Activated naive CD4-positive, alpha-beta T cell treated with anti-CD3 and anti-CD28 coated beads, Interleukin-2, amount 50 U/mL, for 24 hours (primary cell): ENCODE results near the gene ABI1.
"Not testable (repeated sequence)": the region's sequence is repeated elsewhere in the genome, so short reads cannot be mapped to it uniquely, and the experiment has no call there.

Source experiments
- H3K27ac Mint-ChIP-seq: one replicate; pipeline ENCODE4 v1.8.0; 2021; ENCODE audit warnings: mild to moderate bottlenecking, mixed read lengths
- H3K27me3 Mint-ChIP-seq: one replicate; pipeline ENCODE4 v1.8.0; 2021; ENCODE audit warnings: mixed read lengths
- H3K36me3 Mint-ChIP-seq: one replicate; pipeline ENCODE4 v1.8.0; 2021; ENCODE audit warnings: mixed read lengths
- H3K4me1 Mint-ChIP-seq: one replicate; pipeline ENCODE4 v1.8.0; 2021; ENCODE audit warnings: mixed read lengths
- H3K4me3 Mint-ChIP-seq: one replicate; pipeline ENCODE4 v1.8.0; 2021; ENCODE audit warnings: mild to moderate bottlenecking, mixed read lengths
- H3K9me3 Mint-ChIP-seq: one replicate; pipeline ENCODE4 v1.8.0; 2021; ENCODE audit warnings: mixed read lengths

ABI1 gene

DNA sequence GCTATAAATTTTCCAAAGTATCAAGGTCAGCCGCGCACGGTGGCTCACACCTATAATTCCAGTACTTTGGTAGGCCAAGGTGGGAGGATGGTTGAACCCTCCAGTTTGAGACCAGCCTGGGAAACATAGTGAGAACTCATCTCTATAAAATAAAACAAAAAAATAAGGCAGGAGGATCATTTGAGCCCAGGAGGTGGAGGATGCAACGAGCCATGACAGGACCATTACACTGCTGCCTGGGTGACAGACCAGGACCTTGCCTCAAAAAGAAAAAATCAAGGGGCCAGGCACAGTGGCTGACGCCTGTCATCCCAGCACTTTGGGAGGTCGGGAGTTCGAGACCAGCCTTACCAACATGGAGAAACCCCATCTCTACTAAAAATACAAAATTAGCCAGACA is 60.3 kb downstream of the ABI1 start:
- H3K9me3 Mint-ChIP-seq = peaks cover under 1% of the 10 kb centered on the region
- peak overlapping the region; percentile 15 for H3K4me3 Mint-ChIP-seq
- no peak overlapping the region for H3K27ac Mint-ChIP-seq
- H3K27me3 Mint-ChIP-seq = no peaks in the 10 kb centered on the region
- H3K36me3 Mint-ChIP-seq = peaks cover 11% of the 10 kb centered on the region
- peaks cover 91% of the 10 kb centered on the region for H3K4me1 Mint-ChIP-seq

DNA sequence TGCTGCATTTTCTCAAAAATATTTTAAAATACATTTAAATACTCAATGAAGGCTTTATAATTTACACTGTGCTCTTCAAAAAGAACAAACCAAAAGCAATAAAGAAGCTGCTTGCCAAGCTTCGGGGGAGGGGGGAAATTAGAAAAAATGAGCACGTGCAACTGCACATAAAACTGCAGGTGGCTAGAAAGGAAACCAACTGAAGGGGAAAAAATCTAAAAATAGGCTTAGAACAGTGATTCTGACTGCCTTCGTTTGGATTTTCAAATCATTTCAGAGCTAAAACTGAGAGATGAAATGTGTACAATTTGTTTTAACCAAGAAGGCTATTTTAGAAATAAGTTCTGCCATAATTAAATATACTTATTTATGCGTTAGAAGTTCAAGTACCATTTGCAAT is 61.4 kb downstream of the ABI1 start:
- Mint-ChIP-seq H3K27ac (peak overlapping the region; percentile 56), H3K4me3 (peak overlapping the region; percentile 21), H3K4me1 (peaks cover 87% of the 10 kb centered on the region)

DNA sequence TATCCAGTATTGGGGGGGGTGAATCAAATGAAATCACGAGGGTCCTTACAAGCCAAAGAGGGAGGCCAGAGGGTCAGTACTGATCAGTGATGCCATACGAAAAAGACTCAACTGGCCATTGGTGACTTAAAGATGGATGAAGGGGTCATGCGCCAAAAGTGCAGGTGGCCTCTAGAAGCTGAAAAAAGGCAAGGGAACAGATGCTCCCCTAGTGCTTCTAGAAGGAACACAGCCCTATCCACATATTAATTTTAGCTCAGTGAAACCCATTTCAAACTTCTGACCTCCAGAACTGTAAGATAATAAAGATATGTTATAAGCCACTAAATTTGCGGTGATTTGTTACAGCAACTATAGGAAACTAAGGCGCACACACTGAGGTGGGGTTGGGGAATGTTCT is 62.5 kb downstream of the ABI1 start:
- H3K27ac Mint-ChIP-seq = no peak overlapping the region
- H3K4me1 Mint-ChIP-seq = peaks cover 81% of the 10 kb centered on the region

More for the DNA sequence above, 61.4 kb downstream of the ABI1 start:
- Mint-ChIP-seq H3K36me3 (peaks cover 15% of the 10 kb centered on the region), H3K27me3 (no peaks in the 10 kb centered on the region), H3K9me3 (peaks cover 5% of the 10 kb centered on the region)

DNA sequence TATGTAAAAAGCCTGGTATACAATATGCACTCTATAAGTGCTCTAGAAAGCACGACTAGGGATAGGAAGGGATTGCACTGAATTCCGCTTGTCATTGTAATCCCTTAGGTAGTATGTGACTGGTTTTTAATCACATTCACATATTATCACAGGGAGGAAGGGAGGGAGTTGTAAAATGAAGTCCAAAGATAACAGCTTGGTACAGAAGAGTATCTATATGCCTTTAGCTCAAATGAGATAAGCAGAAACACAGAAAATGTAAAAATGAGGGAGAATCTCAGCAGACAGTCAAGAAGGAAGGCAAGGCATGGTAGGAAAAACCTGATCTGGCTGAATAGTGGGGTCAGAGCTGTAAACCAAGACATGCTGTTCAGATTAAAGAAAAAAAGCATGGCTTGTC is 63.4 kb downstream of the ABI1 start:
- Mint-ChIP-seq H3K4me1 (peaks cover 80% of the 10 kb centered on the region), H3K4me3 (no peak overlapping the region), H3K36me3 (peaks cover 18% of the 10 kb centered on the region), H3K9me3 (peaks cover 5% of the 10 kb centered on the region), H3K27ac (peak overlapping the region; percentile 4), H3K27me3 (no peaks in the 10 kb centered on the region)

More for the DNA sequence above, 62.5 kb downstream of the ABI1 start:
- no peaks in the 10 kb centered on the region for H3K27me3 Mint-ChIP-seq
- H3K36me3 Mint-ChIP-seq = peaks cover 17% of the 10 kb centered on the region
- H3K9me3 Mint-ChIP-seq = peaks cover 5% of the 10 kb centered on the region
- H3K4me3 Mint-ChIP-seq = no peak overlapping the region

DNA sequence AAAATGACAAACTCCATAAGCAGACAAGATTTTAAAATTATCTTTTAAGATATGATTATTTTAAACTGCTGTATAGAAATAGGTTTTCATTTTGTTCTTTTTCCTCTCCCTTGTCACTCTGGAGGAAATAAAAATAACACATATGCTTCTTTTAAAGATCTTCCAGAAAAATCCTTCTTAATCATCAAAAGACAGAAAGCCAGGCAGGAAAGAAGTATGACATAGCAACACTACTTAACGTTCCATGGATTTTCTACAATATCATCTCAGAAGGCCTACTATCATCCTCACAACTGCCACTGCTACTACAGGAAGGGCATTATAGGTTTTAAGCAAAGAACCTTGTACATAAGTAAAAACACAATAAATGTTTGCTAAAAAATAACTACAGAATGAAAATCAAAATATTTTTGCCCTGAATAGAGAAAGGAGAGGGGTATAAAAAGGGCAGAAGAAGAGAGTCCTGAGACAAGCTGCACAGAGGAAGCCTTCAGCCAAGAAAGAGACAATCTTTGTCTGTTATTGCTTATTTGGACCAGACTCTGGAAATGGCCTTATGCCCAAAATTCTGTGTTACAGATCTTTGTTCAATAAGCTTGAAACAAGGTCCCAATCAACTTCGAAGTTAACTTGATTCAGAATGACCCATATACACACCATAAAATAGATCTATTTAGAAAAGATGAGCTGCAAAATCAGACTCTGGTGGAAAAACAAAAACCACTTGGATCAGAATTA is 67.8 kb downstream of the ABI1 start:
- no peak overlapping the region for H3K4me3 Mint-ChIP-seq
- H3K36me3 Mint-ChIP-seq = peaks cover 29% of the 10 kb centered on the region
- no peaks in the 10 kb centered on the region for H3K27me3 Mint-ChIP-seq
- H3K9me3 Mint-ChIP-seq = peaks cover 5% of the 10 kb centered on the region
- peak overlapping the region; percentile 38 for H3K27ac Mint-ChIP-seq
- H3K4me1 Mint-ChIP-seq = peaks cover 72% of the 10 kb centered on the region

DNA sequence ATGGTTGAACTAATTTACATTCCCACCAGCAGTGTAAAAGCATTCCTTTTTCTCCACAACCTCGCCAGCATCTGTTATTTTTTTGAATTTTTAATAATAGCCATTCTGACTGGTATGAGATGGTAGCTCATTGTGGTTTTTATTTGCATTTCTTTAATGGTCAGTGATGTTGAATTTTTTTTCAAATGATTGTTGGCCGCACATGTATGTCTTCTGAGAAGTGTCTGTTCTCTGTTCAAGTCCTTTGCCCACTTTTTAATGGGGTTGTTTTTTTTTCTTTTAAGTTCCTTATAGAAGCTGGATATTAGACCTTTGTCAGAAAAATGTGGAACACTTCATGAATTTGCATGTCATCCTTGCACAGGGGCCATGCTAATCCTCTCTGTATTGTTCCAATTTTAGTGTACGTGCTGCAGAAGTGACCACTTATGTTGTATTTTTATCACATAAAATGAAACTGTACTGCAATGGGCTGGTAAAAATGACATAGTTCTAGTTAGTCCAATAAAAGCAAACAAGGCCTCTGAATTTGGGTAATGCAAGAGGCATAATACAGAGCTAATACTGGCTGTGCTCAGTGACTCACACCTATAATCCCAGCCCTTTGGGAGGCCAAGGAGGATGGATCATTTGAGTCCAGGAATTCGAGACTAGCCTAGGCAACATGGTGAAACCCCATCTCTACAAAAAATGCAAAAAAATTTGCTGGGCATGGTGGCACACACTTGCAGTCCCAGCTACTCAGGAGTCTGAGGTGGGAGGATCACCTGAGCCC is 70.3 kb downstream of the ABI1 start:
- no peaks in the 10 kb centered on the region for H3K27me3 Mint-ChIP-seq
- peaks cover 76% of the 10 kb centered on the region for H3K4me1 Mint-ChIP-seq
- H3K36me3 Mint-ChIP-seq = peaks cover 31% of the 10 kb centered on the region
- H3K4me3 Mint-ChIP-seq = no peak overlapping the region
- H3K27ac Mint-ChIP-seq = no peak overlapping the region
- H3K9me3 Mint-ChIP-seq = peaks cover 4% of the 10 kb centered on the region

DNA sequence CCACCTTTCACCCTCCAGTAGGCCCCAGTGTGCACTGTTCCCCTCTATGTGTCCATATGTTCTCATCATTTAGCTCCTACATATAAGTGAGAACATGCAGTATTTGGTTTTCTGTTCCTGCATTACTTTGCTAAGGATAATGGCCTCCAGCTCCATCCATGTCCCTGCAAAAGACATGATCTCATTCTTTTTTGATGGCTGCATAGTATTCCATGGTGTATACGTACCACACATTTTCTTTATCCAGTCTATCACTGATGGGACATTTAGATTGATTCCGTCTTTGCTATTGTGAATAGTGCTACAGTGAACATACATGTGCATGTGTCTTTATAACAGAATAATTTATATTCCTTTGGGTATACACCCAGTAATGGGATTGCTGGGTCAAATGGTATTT is 71.0 kb downstream of the ABI1 start:
- not testable (repeated sequence) for H3K27me3 Mint-ChIP-seq, H3K9me3 Mint-ChIP-seq, H3K27ac Mint-ChIP-seq, H3K4me3 Mint-ChIP-seq
- Mint-ChIP-seq H3K4me1 (peaks cover 77% of the 10 kb centered on the region), H3K36me3 (peaks cover 28% of the 10 kb centered on the region)

DNA sequence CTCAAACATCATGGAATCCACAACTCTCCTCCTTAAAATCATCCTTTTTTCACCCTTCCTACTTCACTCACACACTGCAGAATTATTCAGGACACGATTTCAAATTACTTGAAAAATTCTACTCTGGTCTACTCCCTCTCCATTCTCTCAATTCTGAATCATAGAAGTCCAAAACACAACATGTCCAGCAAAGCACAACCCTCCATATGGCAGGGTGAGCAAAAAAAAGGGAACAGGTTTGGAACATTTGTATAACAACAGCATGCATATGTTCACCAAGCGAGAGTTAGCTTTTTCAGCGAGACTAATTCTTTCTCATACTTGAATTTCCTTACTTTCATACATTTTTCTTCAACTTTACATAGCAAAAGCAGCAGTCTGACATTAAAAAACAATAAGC is 73.4 kb downstream of the ABI1 start:
- Mint-ChIP-seq H3K4me3 (no peak overlapping the region), H3K36me3 (peaks cover 25% of the 10 kb centered on the region), H3K27ac (no peak overlapping the region), H3K9me3 (no peaks in the 10 kb centered on the region), H3K4me1 (peaks cover 85% of the 10 kb centered on the region), H3K27me3 (no peaks in the 10 kb centered on the region)

DNA sequence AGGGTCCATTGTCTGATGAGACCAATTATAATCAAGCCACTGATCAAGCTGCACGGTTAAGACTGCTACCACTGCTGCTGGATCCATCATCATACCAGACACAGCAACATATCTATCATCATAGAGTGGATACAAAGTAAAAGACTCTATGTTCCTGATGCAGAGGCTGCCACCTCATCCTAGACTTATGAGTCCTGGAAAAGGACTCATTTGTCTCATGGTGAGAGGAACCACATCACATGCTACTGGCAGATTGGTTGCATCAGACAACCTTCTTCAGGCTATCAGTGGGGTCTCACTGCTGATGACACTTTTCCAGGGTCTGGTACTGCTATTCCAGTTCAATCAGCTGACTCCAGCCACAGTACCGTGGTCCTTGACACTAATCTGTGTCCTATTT is 79.0 kb downstream of the ABI1 start:
- H3K36me3 Mint-ChIP-seq = peaks cover 10% of the 10 kb centered on the region
- H3K4me3 Mint-ChIP-seq = peak overlapping the region; percentile 8
- no peaks in the 10 kb centered on the region for H3K27me3 Mint-ChIP-seq
- no peaks in the 10 kb centered on the region for H3K9me3 Mint-ChIP-seq
- peak overlapping the region; percentile 43 for H3K27ac Mint-ChIP-seq
- peaks cover 94% of the 10 kb centered on the region for H3K4me1 Mint-ChIP-seq

DNA sequence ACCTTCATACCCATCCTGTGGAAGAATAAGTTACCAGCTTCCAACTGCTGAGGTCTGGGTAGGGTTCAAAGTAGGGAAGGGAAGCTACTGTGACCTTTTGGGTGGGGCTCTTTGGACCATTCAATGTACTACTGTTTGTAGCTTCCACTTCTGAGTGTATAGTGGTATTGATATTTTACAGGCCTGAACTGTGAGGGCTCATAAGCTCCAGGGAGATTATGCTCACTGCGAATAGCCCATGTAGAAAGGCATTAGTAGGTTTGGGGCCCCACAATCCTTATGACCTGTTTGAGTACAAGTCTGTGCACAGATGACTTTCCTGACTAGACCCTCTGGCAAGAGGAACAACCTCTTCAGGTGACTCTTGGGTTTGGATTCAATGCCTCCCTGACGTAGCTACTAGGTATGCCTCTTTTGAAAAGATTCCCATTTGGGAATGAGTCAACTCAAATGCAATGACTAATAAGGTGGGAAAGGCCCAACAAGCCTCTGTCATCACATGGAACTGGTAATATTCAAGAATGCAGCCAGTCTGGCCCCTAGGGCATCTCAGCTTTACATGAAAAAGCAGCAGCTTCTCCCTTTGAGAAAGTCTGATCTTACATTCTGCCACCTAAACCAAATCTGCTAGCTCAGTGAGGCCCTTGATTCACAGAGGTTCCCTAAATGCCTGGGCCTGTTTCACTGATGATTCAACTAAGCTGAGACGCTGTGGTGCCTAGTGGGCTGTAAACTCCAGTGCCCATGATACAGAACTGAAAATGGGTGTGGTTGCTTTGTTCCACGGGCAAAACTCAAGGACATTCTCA is 79.8 kb downstream of the ABI1 start:
- peaks cover 7% of the 10 kb centered on the region for H3K36me3 Mint-ChIP-seq
- H3K27ac Mint-ChIP-seq = peak overlapping the region; percentile 43
- no peaks in the 10 kb centered on the region for H3K27me3 Mint-ChIP-seq
- peak overlapping the region; percentile 8 for H3K4me3 Mint-ChIP-seq
- H3K4me1 Mint-ChIP-seq = peaks cover 92% of the 10 kb centered on the region
- no peaks in the 10 kb centered on the region for H3K9me3 Mint-ChIP-seq

DNA sequence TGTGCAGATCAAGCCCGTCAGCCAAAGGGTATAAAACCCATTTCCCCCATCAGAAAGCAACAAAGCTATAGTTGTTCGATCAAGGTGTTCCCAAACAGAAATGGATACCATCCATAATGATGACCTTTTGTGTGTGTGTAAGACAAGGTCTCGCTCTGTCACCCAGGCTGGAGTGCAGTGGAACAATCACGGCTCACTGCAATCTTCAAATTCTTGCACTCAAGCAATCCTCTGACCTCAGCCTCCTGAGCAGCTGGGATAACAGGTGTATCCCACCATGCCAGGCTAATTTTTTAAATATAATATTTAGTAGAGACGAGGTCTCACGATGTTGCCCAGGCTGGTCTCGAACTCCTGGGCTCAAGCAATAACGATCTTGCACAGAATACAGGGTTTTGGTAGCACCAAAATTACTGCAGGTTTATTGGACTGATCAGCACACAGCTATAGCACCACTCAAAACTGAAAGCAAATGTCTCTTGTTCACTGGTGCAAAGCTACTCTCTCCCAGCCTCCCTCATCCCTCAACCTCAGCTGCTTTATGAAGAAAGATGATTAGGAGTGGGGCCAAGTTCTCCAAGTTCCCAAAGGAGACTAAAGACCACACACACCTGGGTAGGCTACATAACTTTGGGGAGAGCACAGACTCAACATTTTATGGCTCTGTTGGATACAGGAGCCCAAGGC is 80.5 kb downstream of the ABI1 start:
- no peaks in the 10 kb centered on the region for H3K27me3 Mint-ChIP-seq
- no peak overlapping the region for H3K4me3 Mint-ChIP-seq
- H3K27ac Mint-ChIP-seq = no peak overlapping the region
- no peaks in the 10 kb centered on the region for H3K9me3 Mint-ChIP-seq
- H3K4me1 Mint-ChIP-seq = peaks cover 92% of the 10 kb centered on the region
- peaks cover 3% of the 10 kb centered on the region for H3K36me3 Mint-ChIP-seq

DNA sequence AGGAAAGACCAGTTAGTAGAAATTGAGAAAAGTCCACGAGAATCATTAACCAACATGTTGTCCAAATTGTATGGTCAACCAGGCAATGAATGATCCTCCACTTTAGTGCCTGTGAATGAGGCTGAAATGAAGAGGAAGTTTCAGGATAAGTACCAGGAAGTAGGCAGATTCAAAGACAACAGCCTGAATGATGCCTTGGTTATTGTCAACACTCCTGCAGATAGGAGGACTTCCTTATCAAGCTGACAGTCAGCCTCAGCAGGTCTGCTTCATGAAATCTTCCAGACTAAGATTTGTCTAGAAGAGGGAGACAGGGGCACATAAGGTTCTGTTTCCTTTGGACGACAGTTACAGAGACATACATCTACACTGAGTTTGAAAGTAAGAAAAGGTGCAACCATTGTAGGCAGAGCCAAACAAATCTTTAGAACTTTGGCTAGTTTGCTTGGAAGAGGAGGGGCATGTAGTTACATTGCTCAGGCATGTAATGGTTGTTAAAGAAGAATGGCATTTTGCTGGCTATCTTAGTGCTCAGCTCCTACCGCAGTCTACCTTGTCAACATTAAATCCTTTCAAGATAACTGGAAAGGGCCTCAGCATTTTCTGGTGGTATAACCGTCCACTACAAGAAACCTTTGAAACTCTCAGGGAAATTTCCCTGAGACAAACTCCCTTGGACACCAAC is 81.4 kb downstream of the ABI1 start:
- peaks cover 93% of the 10 kb centered on the region for H3K4me1 Mint-ChIP-seq
- H3K36me3 Mint-ChIP-seq = peaks cover 3% of the 10 kb centered on the region
- H3K9me3 Mint-ChIP-seq = no peaks in the 10 kb centered on the region
- no peak overlapping the region for H3K27ac Mint-ChIP-seq
- H3K4me3 Mint-ChIP-seq = no peak overlapping the region
- H3K27me3 Mint-ChIP-seq = no peaks in the 10 kb centered on the region

DNA sequence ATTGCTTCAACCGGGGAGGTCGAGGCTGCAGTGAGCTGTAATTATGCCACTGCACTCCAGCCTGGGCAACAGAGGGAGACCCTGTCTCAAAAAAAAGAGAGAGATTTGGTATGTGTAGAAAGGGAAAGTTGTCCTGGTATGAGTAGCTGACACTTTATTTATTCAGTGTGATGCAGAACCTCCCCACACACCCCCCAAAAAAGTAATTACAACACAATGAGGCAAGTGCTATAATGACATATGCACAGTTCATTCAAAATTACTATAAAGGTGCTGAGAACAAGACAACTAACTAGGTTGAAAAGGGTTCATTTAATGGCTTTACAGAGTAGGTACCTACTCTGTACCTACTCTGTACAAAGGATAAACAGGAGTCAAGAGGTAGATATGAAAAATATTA is 83.1 kb downstream of the ABI1 start:
- peak overlapping the region; percentile 42 for H3K27ac Mint-ChIP-seq
- no peaks in the 10 kb centered on the region for H3K27me3 Mint-ChIP-seq
- H3K4me3 Mint-ChIP-seq = no peak overlapping the region
- H3K9me3 Mint-ChIP-seq = no peaks in the 10 kb centered on the region
- H3K36me3 Mint-ChIP-seq = peaks cover 3% of the 10 kb centered on the region
- H3K4me1 Mint-ChIP-seq = peaks cover 87% of the 10 kb centered on the region

DNA sequence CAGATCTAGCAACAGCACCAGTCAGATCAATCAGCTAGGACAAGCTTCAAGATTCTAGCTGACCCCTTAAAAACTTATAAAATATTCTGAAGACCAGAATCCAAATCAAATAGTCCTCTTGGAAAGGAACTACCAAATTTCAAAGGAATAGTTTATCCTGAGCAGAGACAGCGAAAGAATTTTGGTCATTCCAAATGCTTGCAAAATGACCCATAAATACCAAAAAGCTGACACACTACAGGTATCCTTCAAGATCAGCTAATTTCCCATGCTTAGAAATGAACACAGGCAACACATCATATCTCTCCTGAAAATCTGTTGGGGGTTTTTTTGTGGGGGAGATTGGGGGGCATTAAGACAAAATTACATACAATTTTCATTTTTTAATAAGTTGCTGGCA is 84.5 kb downstream of the ABI1 start:
- H3K4me1 Mint-ChIP-seq = peaks cover 74% of the 10 kb centered on the region

DNA sequence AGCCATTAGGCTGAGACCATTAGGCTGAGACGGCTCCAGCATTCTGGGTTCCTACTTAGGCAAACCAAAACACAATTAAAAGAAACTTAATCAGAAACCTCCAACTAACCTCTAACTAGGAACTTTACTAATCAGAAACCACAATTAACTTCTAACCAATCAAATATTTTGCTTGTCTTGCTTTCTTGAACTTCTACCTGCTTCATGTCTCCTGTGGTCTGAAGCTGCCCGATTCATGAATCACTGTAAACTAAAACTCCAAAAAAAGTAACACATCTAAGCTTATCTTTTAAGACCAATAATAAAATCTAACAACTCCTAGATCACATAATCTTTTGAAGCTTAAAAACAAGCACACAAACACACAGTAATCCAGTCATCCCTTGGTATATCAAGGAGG is 87.1 kb downstream of the ABI1 start:
- Mint-ChIP-seq H3K9me3 (no peaks in the 10 kb centered on the region), H3K4me3 (no peak overlapping the region), H3K27ac (no peak overlapping the region), H3K4me1 (peaks cover 57% of the 10 kb centered on the region), H3K27me3 (no peaks in the 10 kb centered on the region), H3K36me3 (peaks cover 4% of the 10 kb centered on the region)

More for the DNA sequence above, 84.5 kb downstream of the ABI1 start:
- Mint-ChIP-seq H3K27me3 (no peaks in the 10 kb centered on the region), H3K9me3 (no peaks in the 10 kb centered on the region), H3K4me3 (no peak overlapping the region), H3K27ac (no peak overlapping the region), H3K36me3 (peaks cover 3% of the 10 kb centered on the region)
